HUES64 (cell line): Measurements from ENCODE around the gene CHST11.

Experiments
- H3K27ac ChIP-seq: 2 replicates; pipeline ENCODE4 v1.7.0; 2013; ENCODE audit warnings: low read depth, low read length, inconsistent platforms
- H3K27me3 ChIP-seq: 2 replicates; pipeline ENCODE4 v1.6.1; 2013; ENCODE audit warnings: mild to moderate bottlenecking, low read length; ENCODE audit not compliant: insufficient read depth
- H3K36me3 ChIP-seq: 2 replicates; pipeline ENCODE4 v1.6.1; 2013; ENCODE audit warnings: mild to moderate bottlenecking, low read length; ENCODE audit not compliant: insufficient read depth
- H3K4me1 ChIP-seq: 2 replicates; pipeline ENCODE4 v1.6.1; 2013; ENCODE audit warnings: mild to moderate bottlenecking, low read length, moderate library complexity; ENCODE audit not compliant: insufficient read depth
- H3K4me3 ChIP-seq: 2 replicates; pipeline ENCODE4 v1.5.1; 2013; ENCODE audit warnings: mild to moderate bottlenecking, low read length, moderate library complexity
- H3K9ac ChIP-seq: 2 replicates; pipeline ENCODE4 v1.6.1; 2013; ENCODE audit warnings: mild to moderate bottlenecking, low read depth, low read length
- H3K9me3 ChIP-seq: 2 replicates; pipeline ENCODE4 v1.6.1; 2013; ENCODE audit warnings: low read depth, low read length; ENCODE audit not compliant: insufficient read depth
- WGBS: fragments of 150-250, 120-280 bp; methylation state at CpG from one replicate; pipeline ENCODE4 v1.1.7; 2013; ENCODE audit warnings: missing lambda C conversion rate; 5-methylcytosine and 5-hydroxymethylcytosine counted together

CHST11 gene

DNA sequence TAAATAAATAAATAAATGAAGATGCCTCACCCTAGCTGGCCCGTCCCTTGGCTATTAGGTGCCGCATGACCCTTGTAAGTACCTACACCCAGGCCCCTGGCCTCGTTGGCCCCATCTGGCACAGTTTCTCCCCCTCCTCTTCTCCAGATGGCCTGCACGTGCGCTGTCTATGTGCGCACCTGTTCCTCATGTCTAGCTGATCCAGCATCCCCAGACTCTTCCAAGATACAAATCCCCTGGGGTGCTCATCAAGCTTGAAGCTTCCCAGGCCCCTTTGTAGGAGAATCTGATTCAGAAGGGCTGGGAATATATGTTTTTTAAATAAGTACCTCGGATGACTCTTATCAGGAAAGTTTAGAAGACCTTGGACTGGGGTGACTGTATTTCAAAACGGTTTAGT, 133.3 kb downstream of the CHST11 start:
- Histone ChIP-seq H3K36me3 (no peaks in the 10 kb centered on the region), H3K27me3 (no peaks in the 10 kb centered on the region), H3K4me1 (no peaks in the 10 kb centered on the region), H3K9me3 (no peaks in the 10 kb centered on the region), H3K4me3 (no peak overlapping the region), H3K27ac (no peak overlapping the region), H3K9ac (no peak overlapping the region)
- 97% methylated on average over 8 of the region's 8 CpGs for WGBS

DNA sequence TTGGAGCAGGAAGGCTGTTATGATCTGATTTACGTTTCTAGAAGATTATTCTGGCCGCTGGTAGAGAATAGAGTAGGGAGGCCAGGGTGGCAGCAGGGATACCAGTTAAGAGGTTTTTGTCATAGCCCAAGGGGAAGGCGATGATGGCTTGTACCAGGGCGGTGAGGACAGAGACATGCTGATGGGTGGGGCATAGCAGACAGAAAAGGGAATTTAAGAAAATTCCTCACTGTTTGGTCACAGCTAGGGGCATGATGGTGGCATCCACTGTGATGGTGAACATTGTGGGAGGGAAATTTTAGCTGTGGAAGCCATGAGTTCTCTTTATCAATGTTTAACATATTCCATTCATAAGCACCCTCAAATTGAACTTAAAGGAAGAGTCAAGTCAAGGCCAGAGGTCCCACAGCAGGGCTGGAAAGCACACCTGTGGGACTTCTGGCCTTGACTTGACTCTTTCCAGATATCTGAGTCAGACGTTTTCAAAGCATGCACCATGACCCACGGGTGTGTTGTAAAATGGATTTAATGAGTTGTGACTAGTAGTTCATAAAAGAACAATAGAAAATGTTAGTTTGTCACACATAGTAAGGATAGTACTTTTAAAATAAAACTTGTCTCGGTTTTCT, 134.6 kb downstream of the CHST11 start:
- no peak overlapping the region for H3K9ac ChIP-seq
- H3K27me3 ChIP-seq: no peaks in the 10 kb centered on the region
- H3K36me3 ChIP-seq: no peaks in the 10 kb centered on the region
- H3K9me3 ChIP-seq: no peaks in the 10 kb centered on the region
- peaks cover 4% of the 10 kb centered on the region; the same call in 1 of the 2 replicates for H3K4me1 ChIP-seq
- 88% methylated on average over 6 of the region's 7 CpGs for WGBS
- no peak overlapping the region for H3K27ac ChIP-seq
- no peak overlapping the region for H3K4me3 ChIP-seq

DNA sequence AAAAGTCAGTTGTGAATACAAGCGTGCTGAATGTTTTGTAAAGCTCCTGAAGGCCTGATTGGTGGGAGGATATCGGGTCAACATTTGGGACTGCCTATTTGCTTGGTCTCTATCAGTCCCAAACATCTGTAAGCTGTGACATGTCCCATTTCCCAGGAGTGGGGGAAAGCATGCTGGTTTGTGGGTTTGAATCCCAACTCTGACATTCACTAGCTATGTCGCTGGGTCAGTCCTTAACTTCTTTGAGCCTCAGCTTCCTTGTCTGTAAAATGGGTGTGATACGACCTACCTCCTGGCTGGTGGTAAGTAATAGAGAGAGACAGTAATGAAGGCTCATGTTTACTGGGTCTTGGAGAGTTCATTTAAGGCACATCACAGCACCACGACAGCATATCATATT, 136.7 kb downstream of the CHST11 start:
- Histone ChIP-seq H3K36me3 (no peaks in the 10 kb centered on the region), H3K4me1 (peaks cover 23% of the 10 kb centered on the region), H3K27ac (no peak overlapping the region), H3K4me3 (no peak overlapping the region), H3K9me3 (no peaks in the 10 kb centered on the region), H3K27me3 (no peaks in the 10 kb centered on the region), H3K9ac (no peak overlapping the region)
- 96% methylated on average over 4 of the region's 5 CpGs for WGBS

DNA sequence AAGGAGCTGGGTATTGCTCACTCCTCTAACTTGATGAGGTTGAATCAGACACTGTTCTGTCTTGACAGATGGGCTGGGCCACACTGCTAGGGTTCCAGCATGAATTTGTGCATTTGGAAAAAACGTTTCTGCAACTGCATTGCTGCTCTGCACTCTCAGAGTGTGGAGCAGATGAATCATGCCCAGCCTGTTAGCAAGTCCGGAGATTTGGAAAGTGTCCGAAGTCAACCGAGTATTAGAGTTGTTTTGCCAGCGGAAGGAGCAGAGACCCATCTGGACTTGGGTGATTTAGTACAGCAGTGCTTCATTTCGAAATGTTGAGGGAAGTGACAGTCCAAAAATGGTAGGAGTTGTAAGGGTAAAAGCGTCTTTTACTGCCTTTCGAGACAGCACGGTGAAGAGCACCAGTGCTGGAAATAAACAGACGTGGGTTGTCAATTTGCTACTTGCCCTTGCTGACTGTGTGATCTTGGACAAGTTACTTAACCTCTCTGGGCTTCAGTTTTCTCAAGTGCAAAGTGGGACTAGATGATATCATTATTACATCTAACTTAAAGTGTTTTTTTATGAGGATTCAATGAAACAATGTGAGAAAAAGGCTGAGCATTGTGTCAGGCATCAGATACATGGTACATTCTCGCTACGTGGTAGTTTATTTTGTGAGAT, 139.5 kb downstream of the CHST11 start:
- no peaks in the 10 kb centered on the region for H3K27me3 ChIP-seq
- no peaks in the 10 kb centered on the region for H3K9me3 ChIP-seq
- H3K9ac ChIP-seq: no peak overlapping the region
- WGBS: 84% methylated on average over 12 of the region's 12 CpGs
- H3K4me3 ChIP-seq: no peak overlapping the region
- H3K4me1 ChIP-seq: peaks cover 26% of the 10 kb centered on the region
- H3K36me3 ChIP-seq: no peaks in the 10 kb centered on the region
- H3K27ac ChIP-seq: no peak overlapping the region

DNA sequence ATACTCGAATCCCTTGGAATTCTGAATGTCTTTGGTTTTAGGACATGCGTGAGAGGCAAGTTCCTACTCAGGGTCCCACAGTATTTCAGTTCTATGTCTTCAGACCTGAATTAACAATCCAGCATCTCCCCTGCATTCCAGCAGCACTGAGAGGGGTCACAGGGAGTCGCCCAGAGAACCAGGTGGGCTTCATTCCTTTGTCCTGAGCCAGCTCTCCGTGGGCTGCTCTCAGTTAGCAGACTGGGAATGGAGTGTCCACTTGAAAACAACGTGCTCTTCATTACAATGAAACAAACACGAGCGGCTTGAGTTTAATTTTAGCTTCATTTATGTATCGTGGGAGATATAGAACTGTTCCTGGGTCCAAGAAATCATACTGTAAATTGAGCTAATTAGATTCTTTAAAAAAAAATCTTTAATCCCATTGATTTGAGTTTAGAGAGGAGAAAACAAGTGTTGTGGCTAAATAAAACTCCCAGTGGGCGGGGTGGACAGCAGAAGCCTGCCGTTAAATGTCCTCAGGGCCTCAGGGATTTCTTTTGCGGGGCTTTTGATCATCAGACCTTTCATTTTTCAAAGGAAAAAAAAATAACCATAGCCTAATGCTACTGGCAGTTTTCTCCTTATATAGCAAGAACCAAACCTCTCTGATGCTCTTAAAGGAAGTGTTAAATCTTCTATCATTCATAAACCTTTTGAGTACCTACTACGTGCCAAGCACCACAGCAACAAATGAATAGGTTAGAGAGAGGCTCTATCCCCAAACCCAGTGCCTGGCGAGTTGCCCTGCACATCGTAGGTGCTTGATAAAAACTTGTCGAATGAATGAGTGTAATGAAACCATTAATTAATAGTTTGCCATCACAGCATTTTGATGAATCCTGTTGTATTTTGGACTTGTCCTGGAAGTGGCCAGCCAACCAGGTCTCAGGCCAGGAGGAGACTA, 140.4 kb downstream of the CHST11 start:
- Histone ChIP-seq H3K9ac (no peak overlapping the region), H3K4me3 (no peak overlapping the region), H3K4me1 (peaks cover 30% of the 10 kb centered on the region), H3K36me3 (no peaks in the 10 kb centered on the region), H3K27me3 (no peaks in the 10 kb centered on the region), H3K9me3 (no peaks in the 10 kb centered on the region), H3K27ac (no peak overlapping the region)
- 71% methylated on average over 14 of the region's 15 CpGs for WGBS

DNA sequence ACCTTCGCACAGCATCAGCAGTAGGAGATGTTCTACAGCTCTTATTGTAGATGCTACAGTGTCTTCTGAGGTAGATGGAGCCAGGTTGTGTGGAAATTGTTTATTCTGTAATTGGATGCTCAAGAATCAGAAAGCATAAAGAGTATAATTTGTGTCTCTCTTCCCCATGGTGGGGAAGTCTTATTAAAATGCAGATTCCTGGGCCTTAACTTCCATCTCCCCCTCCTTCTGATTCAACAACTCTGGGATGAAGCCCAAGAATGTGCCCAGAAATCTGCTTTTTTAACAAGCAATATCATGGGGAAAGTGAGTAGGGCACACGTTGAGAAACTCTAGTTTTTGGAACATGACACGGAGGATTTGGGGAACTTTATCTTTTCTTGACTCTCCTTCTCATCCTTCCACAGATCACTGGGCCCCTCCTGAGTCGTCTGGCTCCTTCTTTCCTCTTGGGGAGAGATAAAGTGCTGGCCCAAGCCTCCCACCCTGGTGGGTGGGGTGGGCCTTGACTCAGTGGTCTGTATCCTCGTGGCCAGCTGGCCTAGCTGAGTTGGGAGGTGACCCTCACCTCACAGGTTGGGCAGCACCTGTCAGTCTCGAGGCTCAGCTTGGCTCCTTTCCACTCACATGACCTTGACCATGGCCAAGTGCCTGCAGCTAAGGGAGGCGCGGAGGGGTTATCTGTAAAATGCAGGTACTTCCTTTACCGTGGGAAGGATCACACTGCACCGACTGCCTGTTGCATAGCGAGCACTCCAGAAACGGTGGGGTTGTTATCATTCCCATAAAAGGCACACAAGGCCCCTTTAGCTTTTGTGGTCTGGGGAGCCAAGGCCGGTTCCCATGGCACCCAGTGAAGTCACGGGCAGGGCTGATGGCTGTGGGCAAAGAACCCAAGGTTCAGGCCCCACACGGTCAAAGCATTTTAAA, 141.9 kb downstream of the CHST11 start:
- Histone ChIP-seq H3K36me3 (no peaks in the 10 kb centered on the region), H3K9ac (no peak overlapping the region), H3K27ac (no peak overlapping the region), H3K4me3 (no peak overlapping the region), H3K9me3 (no peaks in the 10 kb centered on the region), H3K27me3 (no peaks in the 10 kb centered on the region), H3K4me1 (peaks cover 33% of the 10 kb centered on the region)
- WGBS: 89% methylated on average over 15 of the region's 15 CpGs

DNA sequence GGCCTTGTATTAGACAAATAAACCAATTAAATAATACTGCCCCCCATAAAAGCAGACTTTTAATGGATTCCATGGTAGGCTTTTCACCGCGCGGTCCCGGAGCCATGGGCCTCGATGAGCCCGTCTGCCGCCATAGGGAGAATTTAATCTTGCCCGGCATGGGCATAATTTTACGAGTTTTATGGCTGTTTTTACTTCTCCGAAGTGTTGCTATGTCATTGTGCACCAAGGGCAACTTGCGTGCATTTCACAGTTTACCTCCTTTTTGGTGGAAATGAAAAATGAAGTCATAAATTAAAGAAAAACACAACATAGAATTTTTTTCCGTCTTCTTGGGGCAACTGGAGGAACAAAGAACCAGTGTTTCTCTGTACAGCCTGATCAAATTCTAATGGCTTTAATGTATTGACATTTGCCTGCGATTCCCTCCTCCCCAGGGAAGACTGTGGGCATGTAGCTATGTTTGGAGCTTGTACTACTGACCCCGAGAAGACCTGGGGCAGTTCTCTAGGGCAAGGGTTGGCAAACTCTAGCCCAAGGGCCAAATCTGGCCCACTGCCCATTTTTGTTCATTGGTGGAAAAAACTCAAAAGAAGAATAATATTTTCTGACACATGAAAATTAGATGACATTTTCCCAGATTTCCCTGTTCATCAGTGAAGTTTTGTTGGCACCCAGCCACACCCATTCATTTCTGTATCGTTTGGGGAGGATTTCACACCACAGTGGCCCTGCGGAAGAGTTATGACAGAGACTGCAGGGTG, 142.7 kb downstream of the CHST11 start:
- no peaks in the 10 kb centered on the region for H3K27me3 ChIP-seq
- no peak overlapping the region for H3K27ac ChIP-seq
- H3K4me3 ChIP-seq: no peak overlapping the region
- H3K36me3 ChIP-seq: no peaks in the 10 kb centered on the region
- H3K9me3 ChIP-seq: no peaks in the 10 kb centered on the region
- 93% methylated on average over 16 of the region's 16 CpGs for WGBS
- H3K9ac ChIP-seq: no peak overlapping the region
- H3K4me1 ChIP-seq: peaks cover 40% of the 10 kb centered on the region

DNA sequence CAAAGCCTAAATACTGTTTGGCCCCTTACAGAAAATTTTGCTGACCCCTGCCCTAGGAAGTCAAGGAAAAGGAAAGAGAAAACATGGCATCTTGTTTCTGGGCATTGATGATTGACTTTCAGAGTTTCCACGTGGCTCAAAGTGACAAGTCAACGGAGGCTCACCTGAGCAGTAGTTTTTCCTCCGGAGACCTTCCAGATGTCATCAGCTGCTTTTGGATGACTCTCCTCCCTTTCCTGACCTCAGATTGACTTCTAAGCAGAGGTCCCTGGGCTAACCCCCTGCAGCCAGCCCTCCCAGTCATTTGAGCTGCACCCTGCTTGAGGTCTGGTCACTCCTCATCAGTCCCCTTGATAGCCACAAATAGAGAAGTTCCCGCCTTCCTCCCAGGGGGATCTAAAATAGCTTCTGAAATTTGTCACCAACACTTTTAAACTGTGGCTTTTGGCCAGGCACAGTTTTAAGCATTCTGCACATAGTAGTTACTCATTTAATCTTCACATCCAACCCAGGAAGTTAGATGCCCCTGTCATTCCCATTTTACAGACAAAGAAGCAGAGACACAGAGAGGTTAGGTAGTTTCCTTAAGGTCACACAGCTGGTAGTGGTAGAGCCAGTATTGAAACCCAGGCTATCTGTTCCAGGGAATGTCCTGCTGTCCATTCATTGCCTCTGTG, 143.4 kb downstream of the CHST11 start:
- 88% methylated on average over 4 of the region's 4 CpGs for WGBS
- H3K36me3 ChIP-seq: no peaks in the 10 kb centered on the region
- H3K9ac ChIP-seq: no peak overlapping the region
- H3K4me1 ChIP-seq: peaks cover 43% of the 10 kb centered on the region
- H3K4me3 ChIP-seq: no peak overlapping the region
- no peaks in the 10 kb centered on the region for H3K9me3 ChIP-seq
- no peaks in the 10 kb centered on the region for H3K27me3 ChIP-seq
- H3K27ac ChIP-seq: no peak overlapping the region

DNA sequence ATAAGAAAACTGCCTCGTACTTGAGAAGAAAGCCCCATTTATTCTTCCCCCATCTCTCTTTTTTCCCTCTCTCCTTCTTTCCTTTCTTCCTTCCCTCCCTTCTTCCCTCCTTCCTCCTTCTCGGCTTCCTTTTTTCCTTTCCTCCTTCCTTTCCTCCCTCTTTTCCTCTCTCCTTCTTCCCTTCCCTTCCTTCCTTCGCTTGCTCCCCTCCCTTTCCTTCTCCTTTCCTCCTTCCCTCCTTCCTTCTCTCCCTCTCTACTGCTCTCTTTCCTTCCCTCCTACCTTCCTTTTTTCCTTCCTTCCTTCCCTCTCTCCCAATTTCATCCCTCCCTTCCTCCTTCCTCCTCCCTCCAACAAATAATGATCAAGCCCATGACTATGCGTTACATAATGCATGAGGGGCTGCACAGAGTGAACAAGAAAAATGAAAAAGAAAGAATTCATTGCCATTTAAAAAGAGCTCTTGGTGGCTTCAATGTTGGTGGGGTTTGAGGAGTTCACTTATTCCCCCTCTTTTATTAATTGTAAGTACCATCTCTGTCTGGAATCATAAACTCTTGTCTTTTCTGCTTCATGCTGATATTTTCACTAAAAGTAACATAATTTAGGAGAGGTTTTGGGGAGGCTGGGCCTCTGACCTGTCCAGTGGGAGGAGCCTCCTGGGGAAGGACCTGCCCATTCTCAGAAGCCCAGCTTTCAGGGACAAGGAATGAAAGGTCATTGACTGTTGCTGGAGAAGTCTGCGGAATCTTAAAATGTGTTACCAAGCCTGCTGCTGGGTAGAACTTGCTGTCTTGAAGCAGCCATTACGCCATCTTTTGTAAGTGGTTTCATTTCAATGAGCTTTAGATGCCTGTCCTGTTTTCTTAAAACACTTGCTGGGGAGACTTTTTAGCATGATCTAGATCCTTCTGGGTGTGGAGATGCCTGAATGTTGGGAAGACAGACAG, 144.3 kb downstream of the CHST11 start:
- Histone ChIP-seq H3K9ac (no peak overlapping the region), H3K27me3 (no peaks in the 10 kb centered on the region), H3K4me3 (no peak overlapping the region), H3K27ac (no peak overlapping the region), H3K4me1 (peaks cover 40% of the 10 kb centered on the region), H3K36me3 (no peaks in the 10 kb centered on the region), H3K9me3 (no peaks in the 10 kb centered on the region)
- WGBS: 93% methylated on average over 6 of the region's 6 CpGs
